Measurements from ENCODE around the gene ZNF770. TPM values are rescaled to one million over a fixed set of nuclear protein-coding genes. Genes with fewer than 3 reads are reported as not detected.

The ZNF770 gene
- total RNA-seq, 1 experiment from 2014 or later: 26.9 TPM

DNA sequence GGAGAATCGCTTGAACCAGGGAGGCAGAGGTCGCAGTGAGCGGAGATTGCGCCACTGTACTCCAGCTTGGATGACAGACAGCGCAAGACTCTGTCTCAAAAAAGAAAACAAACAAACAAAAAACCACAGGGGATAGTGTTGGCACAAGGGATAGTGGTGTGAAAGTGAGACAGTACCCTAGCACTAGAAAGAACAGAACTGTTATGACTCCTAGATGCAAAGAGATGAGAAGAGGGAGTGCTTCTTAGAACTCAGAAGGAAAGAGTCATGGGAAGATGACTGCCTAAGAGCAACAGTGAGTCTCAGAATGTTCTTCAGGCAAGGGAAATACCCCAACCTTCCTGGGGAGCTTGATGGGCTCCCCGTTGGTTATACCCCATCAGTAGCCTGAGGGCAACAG is 17.8 kb upstream of the ZNF770 start:
- no peaks in the 10 kb centered on the region for H3K9me2 ChIP-seq (replicated peaks; ENCODE audit: low read length)
- ChIA-PET POLR2A (ENCODE audit: unreplicated experiment) (no interaction called here), CTCF (no interaction called here)
- TF ChIP-seq, protein P1, sequence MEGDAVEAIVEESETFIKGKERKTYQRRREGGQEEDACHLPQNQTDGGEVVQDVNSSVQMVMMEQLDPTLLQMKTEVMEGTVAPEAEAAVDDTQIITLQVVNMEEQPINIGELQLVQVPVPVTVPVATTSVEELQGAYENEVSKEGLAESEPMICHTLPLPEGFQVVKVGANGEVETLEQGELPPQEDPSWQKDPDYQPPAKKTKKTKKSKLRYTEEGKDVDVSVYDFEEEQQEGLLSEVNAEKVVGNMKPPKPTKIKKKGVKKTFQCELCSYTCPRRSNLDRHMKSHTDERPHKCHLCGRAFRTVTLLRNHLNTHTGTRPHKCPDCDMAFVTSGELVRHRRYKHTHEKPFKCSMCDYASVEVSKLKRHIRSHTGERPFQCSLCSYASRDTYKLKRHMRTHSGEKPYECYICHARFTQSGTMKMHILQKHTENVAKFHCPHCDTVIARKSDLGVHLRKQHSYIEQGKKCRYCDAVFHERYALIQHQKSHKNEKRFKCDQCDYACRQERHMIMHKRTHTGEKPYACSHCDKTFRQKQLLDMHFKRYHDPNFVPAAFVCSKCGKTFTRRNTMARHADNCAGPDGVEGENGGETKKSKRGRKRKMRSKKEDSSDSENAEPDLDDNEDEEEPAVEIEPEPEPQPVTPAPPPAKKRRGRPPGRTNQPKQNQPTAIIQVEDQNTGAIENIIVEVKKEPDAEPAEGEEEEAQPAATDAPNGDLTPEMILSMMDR (conservative IDR thresholded peaks at IDR 0.05; ENCODE audit: low read depth, low read length): no peak
- no peak for TF ChIP-seq EZH2 (IDR thresholded peaks at IDR 0.05; ENCODE audit: low read length, unreplicated experiment)
- H3K36me3 ChIP-seq (ENCODE audit: low read depth, low read length): no peaks in the 10 kb centered on the region
- intact Hi-C loops (cut with micrococcal nuclease): no loop called here
- H3F3A ChIP-seq (ENCODE audit: low read length, unreplicated experiment): no peaks in the 10 kb centered on the region
- H4K20me1 ChIP-seq (ENCODE audit: low read length): no peaks in the 10 kb centered on the region
- ATAC-seq (no peak), DNase-seq (no peak)
- H3K27me3 ChIP-seq (ENCODE audit: low read length): no peaks in the 10 kb centered on the region
- BruUV-seq (replicated peaks): no TSS peak
- H3K4me1 ChIP-seq (ENCODE audit: insufficient read depth, low read length): no peaks in the 10 kb centered on the region
- no peak overlapping the region for H2AFZ ChIP-seq (ENCODE audit: low read length)
- H3K9ac ChIP-seq (ENCODE audit: low read length): no peak overlapping the region
- no peaks in the 10 kb centered on the region for H3K79me2 ChIP-seq (ENCODE audit: low read length)
- H3K27ac ChIP-seq (ENCODE audit: low read length): no peak overlapping the region
- H3K9me3 ChIP-seq (ENCODE audit: low read length): no peaks in the 10 kb centered on the region
- no peak overlapping the region for H3K4me3 ChIP-seq (ENCODE audit: low read length)
- H3K4me2 ChIP-seq (ENCODE audit: low read length): no peak overlapping the region

DNA sequence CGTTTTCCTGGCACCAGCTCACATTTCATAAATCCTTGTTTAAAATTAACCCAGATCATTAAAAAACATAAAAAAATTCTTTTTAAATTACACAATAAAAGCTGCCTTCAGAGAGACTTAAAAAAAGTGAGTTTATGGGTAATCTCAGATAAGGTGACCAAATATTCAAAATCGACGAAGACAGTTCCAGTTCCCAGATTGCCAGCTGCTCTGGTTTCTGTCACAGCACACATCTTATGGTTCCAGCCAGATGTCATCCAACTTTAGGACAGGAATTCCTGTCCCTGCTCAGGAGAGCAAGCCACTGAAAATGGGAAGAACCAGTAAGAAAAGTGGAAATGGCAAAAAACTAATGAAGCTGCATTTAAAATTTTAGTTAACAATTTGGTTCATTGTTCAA is 15.8 kb upstream of the ZNF770 start:
- no peak for TF ChIP-seq EZH2phosphoT487 (IDR thresholded peaks at IDR 0.05; ENCODE audit: borderline replicate concordance, low read length)
- no peak for TF ChIP-seq EZH2 (IDR thresholded peaks at IDR 0.05; ENCODE audit: low read length, unreplicated experiment)
- TF ChIP-seq, protein P1 (conservative IDR thresholded peaks at IDR 0.05; ENCODE audit: low read depth, low read length): no peak
- Histone ChIP-seq H3K79me2 (ENCODE audit: low read length) (no peaks in the 10 kb centered on the region), H3K9me2 (replicated peaks; ENCODE audit: low read length) (no peaks in the 10 kb centered on the region), H3K27ac (ENCODE audit: low read length) (no peak overlapping the region), H3K4me3 (ENCODE audit: low read length) (no peak overlapping the region), H3K4me1 (ENCODE audit: insufficient read depth, low read length) (peaks cover 4% of the 10 kb centered on the region; the same call in 1 of the 2 replicates), H3K36me3 (ENCODE audit: low read depth, low read length) (no peaks in the 10 kb centered on the region), H2AFZ (ENCODE audit: low read length) (no peak overlapping the region), H3K9me3 (ENCODE audit: low read length) (no peaks in the 10 kb centered on the region), H3F3A (ENCODE audit: low read length, unreplicated experiment) (no peaks in the 10 kb centered on the region), H4K20me1 (ENCODE audit: low read length) (no peaks in the 10 kb centered on the region), H3K27me3 (ENCODE audit: low read length) (no peaks in the 10 kb centered on the region), H3K9ac (ENCODE audit: low read length) (no peak overlapping the region), H3K4me2 (ENCODE audit: low read length) (no peak overlapping the region)
- POLR2A ChIA-PET (ENCODE audit: unreplicated experiment): no interaction called here
- no TSS peak for BruUV-seq (replicated peaks)
- ATAC-seq: no peak
- DNase-seq: no peak
- CTCF ChIA-PET: no interaction called here
- intact Hi-C loops (cut with micrococcal nuclease): no loop called here

DNA sequence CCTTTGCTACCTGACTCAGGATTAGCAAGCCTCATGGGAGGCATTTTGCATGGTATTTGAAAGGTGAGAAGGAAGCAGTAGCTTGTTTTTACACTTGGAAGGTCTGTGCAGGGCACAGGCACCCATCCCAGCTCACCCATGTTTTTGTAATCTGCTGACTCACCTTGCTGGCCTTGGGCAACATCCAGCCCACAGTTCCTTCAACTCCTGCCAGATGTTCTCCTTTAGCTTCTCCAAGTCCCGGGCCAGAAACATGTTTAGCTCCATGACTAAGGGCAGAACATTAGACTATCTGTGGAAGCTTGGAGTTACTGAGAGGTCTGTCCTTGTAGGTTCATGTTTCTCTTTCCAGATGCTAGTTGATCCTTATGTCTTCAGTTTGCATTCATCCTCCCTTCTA is 12.4 kb upstream of the ZNF770 start:
- no peak overlapping the region for H3K4me3 ChIP-seq (ENCODE audit: low read length)

More for the DNA sequence above, 12.4 kb upstream of the ZNF770 start:
- H3K4me1 ChIP-seq (ENCODE audit: insufficient read depth, low read length): peaks cover 4% of the 10 kb centered on the region; the same call in 1 of the 2 replicates
- H2AFZ ChIP-seq (ENCODE audit: low read length): no peak overlapping the region; the same call in 1 of the 2 replicates
- no peaks in the 10 kb centered on the region for H3K9me3 ChIP-seq (ENCODE audit: low read length)
- ATAC-seq: peak; percentile 95
- no peak overlapping the region for H3K4me2 ChIP-seq (ENCODE audit: low read length)
- no peaks in the 10 kb centered on the region for H3K79me2 ChIP-seq (ENCODE audit: low read length)
- TF ChIP-seq, protein P1 (conservative IDR thresholded peaks at IDR 0.05; ENCODE audit: low read depth, low read length): no peak
- TF ChIP-seq EZH2 (IDR thresholded peaks at IDR 0.05; ENCODE audit: low read length, unreplicated experiment) (no peak), EZH2phosphoT487 (IDR thresholded peaks at IDR 0.05; ENCODE audit: borderline replicate concordance, low read length) (no peak)
- intact Hi-C loops (cut with micrococcal nuclease): no loop called here
- no peaks in the 10 kb centered on the region for H3K36me3 ChIP-seq (ENCODE audit: low read depth, low read length)
- ChIA-PET CTCF (interaction anchor here (0.6 to 0.9 kb wide), 2 partner anchors 31 to 1897 kb away, joined by 3 to 5 read pairs; partner anchors contain the start of gene AQR), POLR2A (ENCODE audit: unreplicated experiment) (no interaction called here)
- no TSS peak for BruUV-seq (replicated peaks)
- no peaks in the 10 kb centered on the region for H3K27me3 ChIP-seq (ENCODE audit: low read length)
- peak overlapping the region; percentile 29 for H3K27ac ChIP-seq (ENCODE audit: low read length)
- no peaks in the 10 kb centered on the region for H3F3A ChIP-seq (ENCODE audit: low read length, unreplicated experiment)
- no peak overlapping the region for H3K9ac ChIP-seq (ENCODE audit: low read length)
- H4K20me1 ChIP-seq (ENCODE audit: low read length): no peaks in the 10 kb centered on the region
- DNase-seq: peak; percentile 90
- H3K9me2 ChIP-seq (replicated peaks; ENCODE audit: low read length): no peaks in the 10 kb centered on the region

Data from PC-3 (cell line).